OCI-LY7 (cell line): ENCODE measurements around the gene ZNF549. TPM values are rescaled to one million over a fixed set of nuclear protein-coding genes. Genes with fewer than 3 reads are reported as not detected.

Experiments
- BruUV-seq: library from RNA; stranded (reverse); fragments of 400-500 nt; replicated peaks from 2 replicates; lab custom pipeline; 2021; lab: Mats Ljungman, UMichigan
- CTCF ChIA-PET: fragments of 300-600 bp; sonication (Branson Sonifier 250); formaldehyde crosslinking; loops from one replicate; lab custom pipeline; 2022; ENCODE audit warnings: antibody characterized with exemption; ENCODE audit not compliant: unreplicated experiment; lab: Charles Lee
- POLR2A ChIA-PET: fragments of 300-600 bp; sonication (Branson Sonifier 250); formaldehyde crosslinking; loops from one replicate; lab custom pipeline; 2022; ENCODE audit warnings: antibody characterized with exemption; lab: Charles Lee
- DNase-seq: peaks from one replicate; pipeline ENCODE4 v3.0.0-alpha.2; 2015; ENCODE audit warnings: low spot score
- H2AFZ ChIP-seq: fragments of 200-600 bp; sonication (generic), shearing (Covaris generic); 2 replicates; pipeline ENCODE4 v1.6.1; 2014; ENCODE audit warnings: mild to moderate bottlenecking, antibody characterized with exemption, low read length, moderate library complexity
- H3K27ac ChIP-seq: fragments of 200-600 bp; sonication (generic); 2 replicates; pipeline ENCODE4 v1.5.1; 2014; ENCODE audit warnings: mixed run types, low read depth, mild to moderate bottlenecking, moderate library complexity, low read length, inconsistent platforms; ENCODE audit not compliant: poor library complexity, severe bottlenecking
- H3K36me3 ChIP-seq: fragments of 200-600 bp; sonication (generic); 2 replicates; pipeline ENCODE4 v1.6.1; 2014; ENCODE audit warnings: mild to moderate bottlenecking, antibody characterized with exemption, low read length, moderate library complexity, mixed read lengths; ENCODE audit not compliant: insufficient read depth
- H3K4me1 ChIP-seq: fragments of 200-600 bp; sonication (generic); 2 replicates; pipeline ENCODE4 v1.5.1; 2014; ENCODE audit warnings: mild to moderate bottlenecking, low read length; ENCODE audit not compliant: insufficient read depth, poor library complexity, severe bottlenecking
- H3K4me2 ChIP-seq: fragments of 200-600 bp; sonication (generic); 2 replicates; pipeline ENCODE4 v1.6.1; 2014; ENCODE audit warnings: mild to moderate bottlenecking, low read length
- H3K4me3 ChIP-seq: fragments of 200-600 bp; sonication (generic); 2 replicates; pipeline ENCODE4 v1.5.1; 2014; ENCODE audit warnings: mild to moderate bottlenecking, low read depth, low read length; ENCODE audit not compliant: poor library complexity, severe bottlenecking
- H3K79me2 ChIP-seq: fragments of 200-600 bp; sonication (generic); 2 replicates; pipeline ENCODE4 v1.6.1; 2016; ENCODE audit warnings: low read depth, mild to moderate bottlenecking, low read length, moderate library complexity, mixed read lengths; ENCODE audit not compliant: insufficient read depth
- H3K9me2 ChIP-seq: fragments of 200-600 bp; sonication (generic); 2 replicates; pipeline ENCODE4 v1.6.1; 2016; ENCODE audit warnings: mild to moderate bottlenecking, low read length, mixed read lengths; ENCODE audit not compliant: insufficient read depth
- H3K9me3 ChIP-seq: fragments of 200-600 bp; sonication (generic); 2 replicates; pipeline ENCODE4 v1.6.1; 2014; ENCODE audit warnings: mild to moderate bottlenecking, mixed run types, low read length, mixed read lengths
- H4K20me1 ChIP-seq: fragments of 200-600 bp; sonication (generic); 2 replicates; pipeline ENCODE4 v1.6.1; 2014; ENCODE audit warnings: mild to moderate bottlenecking, antibody characterized with exemption, low read length, moderate library complexity, mixed read lengths; ENCODE audit not compliant: insufficient read depth
- EZH2phosphoT487 ChIP-seq: fragments of 200-600 bp; sonication (generic); IDR thresholded peaks from 2 replicates; pipeline ENCODE4 v1.6.1; 2018; ENCODE audit warnings: low read depth, borderline replicate concordance, mild to moderate bottlenecking, mixed run types, antibody characterized with exemption, low read length, moderate library complexity, mixed read lengths
- intact Hi-C: fragments of 100-400 bp; cut with micrococcal nuclease; formaldehyde crosslinking; loops from one replicate; pipeline ENCODE4 v1.10.0; 2022; ENCODE audit not compliant: unreplicated experiment
- total RNA-seq, 2 experiments: library from RNA; depleted of rRNA in 1 of 2; stranded (reverse); fragments of >200 nt in 1 of 2; shearing (Covaris generic) in 1 of 2; gene quantifications; 2 replicates each; pipeline ENCODE4 v1.2.3, GENCODE V29; 2014 to 2022
- TF ChIP-seq, protein P1 (sequence below): fragments of 200-600 bp; sonication (generic); conservative IDR thresholded peaks from 2 replicates; pipeline ENCODE4 v1.5.1; 2014; ENCODE audit warnings: mild to moderate bottlenecking, antibody characterized with exemption, low read length, moderate library complexity, mixed read lengths

Gene ZNF549
- total RNA-seq, 2 experiments from 2014 or later: 6.1 to 6.6 TPM

DNA sequence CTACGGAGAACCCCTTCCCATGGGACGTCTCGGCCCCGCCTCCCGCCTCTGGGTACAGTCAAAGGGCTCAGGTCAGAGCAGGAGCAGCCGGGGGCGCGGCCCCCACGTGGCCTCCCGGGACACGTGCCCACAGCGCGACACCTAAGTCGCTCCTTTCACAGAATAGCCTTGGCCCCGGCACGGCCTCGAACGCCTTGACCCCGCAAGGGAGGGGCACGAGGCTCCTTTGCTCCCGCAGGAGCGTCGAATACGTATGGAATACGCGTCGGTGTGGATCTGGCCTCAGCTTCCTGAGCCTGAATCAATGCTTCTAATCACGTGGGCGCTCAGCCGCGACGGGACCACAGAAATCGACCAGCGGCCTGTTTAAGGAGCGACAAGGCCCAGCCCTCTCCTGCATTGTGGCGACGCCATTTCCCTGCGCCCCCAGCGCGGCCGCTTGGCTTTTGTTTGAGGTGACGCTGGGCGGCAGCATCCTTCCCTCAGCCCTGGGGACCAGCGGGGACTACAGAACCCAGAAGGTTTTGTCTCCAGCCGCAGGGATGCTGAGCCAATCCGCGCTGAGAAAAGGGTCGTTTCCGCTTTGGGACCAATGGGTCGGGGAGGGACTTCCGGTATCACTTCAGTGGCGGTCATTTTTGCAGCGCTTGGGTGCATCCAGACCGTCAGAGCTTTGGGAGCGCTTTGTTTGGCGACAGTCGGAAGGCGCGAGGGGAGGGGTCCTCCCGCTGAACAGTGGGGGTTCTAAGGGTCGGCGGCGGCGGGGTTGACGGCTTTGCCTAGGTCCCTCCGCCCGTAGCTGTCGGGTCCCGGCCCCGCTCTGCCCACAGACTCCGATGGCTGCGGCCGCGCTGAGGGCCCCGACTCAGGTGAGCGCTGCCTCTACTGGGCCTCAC is 56.6 kb downstream of the ZNF549 start, which contains the start of gene ZIK1:
ZIK1 (plus strand) TSS at position 625 of the 896 bp plus-strand sequence; CDS start at position 837, 212 bp downstream.
- H3K27ac ChIP-seq: no peak within 1 kb of the TSS
- H3K79me2 ChIP-seq: no peaks in the 10 kb centered on the region
- no peak within 1 kb of the TSS for H2AFZ ChIP-seq
- H3K4me1 ChIP-seq: no peaks in the 10 kb centered on the region
- no peaks in the 10 kb centered on the region for H3K9me2 ChIP-seq
- no peak within 1 kb of the TSS for H3K4me2 ChIP-seq
- H3K9me3 ChIP-seq: peaks cover 15% of the 10 kb centered on the region
- intact Hi-C loops: no loop called here
- TF ChIP-seq EZH2phosphoT487: no peak
- H3K4me3 ChIP-seq: no peak within 1 kb of the TSS
- CTCF ChIA-PET: no interaction called here
- no TSS peak for BruUV-seq
- no peaks in the 10 kb centered on the region for H4K20me1 ChIP-seq
- no peak for DNase-seq
- POLR2A ChIA-PET: no interaction called here
- H3K36me3 ChIP-seq: no peaks in the 10 kb centered on the region

GRCh38 chr19:57587529-57587928 is 60.4 kb downstream of the ZNF549 start:
- H3K4me1 ChIP-seq: no peaks in the 10 kb centered on the region
- H2AFZ ChIP-seq: no peak overlapping the region
- ChIA-PET POLR2A (no interaction called here), CTCF (no interaction called here)
- H3K27ac ChIP-seq: no peak overlapping the region
- H3K9me3 ChIP-seq: no peaks in the 10 kb centered on the region
- H3K79me2 ChIP-seq: no peaks in the 10 kb centered on the region
- TF ChIP-seq, protein P1, sequence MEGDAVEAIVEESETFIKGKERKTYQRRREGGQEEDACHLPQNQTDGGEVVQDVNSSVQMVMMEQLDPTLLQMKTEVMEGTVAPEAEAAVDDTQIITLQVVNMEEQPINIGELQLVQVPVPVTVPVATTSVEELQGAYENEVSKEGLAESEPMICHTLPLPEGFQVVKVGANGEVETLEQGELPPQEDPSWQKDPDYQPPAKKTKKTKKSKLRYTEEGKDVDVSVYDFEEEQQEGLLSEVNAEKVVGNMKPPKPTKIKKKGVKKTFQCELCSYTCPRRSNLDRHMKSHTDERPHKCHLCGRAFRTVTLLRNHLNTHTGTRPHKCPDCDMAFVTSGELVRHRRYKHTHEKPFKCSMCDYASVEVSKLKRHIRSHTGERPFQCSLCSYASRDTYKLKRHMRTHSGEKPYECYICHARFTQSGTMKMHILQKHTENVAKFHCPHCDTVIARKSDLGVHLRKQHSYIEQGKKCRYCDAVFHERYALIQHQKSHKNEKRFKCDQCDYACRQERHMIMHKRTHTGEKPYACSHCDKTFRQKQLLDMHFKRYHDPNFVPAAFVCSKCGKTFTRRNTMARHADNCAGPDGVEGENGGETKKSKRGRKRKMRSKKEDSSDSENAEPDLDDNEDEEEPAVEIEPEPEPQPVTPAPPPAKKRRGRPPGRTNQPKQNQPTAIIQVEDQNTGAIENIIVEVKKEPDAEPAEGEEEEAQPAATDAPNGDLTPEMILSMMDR: no peak
- no peak for TF ChIP-seq EZH2phosphoT487
- no peak for DNase-seq
- no peaks in the 10 kb centered on the region for H3K9me2 ChIP-seq
- no peaks in the 10 kb centered on the region for H3K36me3 ChIP-seq
- BruUV-seq: no TSS peak
- H3K4me3 ChIP-seq: no peak overlapping the region
- intact Hi-C loops: no loop called here
- no peak overlapping the region for H3K4me2 ChIP-seq
- H4K20me1 ChIP-seq: no peaks in the 10 kb centered on the region

DNA sequence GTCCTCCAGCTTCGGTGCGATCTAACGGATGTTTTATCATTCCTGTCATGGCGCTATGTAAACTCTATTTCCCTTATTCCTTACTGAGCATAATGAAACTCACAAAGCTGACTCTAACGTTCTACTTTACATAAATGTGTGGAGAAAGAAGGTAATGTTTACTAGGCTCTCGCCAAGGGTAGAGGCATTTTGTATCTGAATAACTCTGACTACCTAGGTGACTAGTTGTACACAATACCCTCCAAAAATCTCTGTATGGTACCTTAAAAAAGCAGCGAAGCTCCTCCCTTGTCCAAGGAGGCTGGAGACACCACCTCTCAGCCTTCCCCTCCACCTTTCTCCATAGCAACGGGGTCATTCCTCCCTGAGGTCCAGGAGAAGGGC is 72.2 kb downstream of the ZNF549 start:
- POLR2A ChIA-PET: interaction anchor here (0.8 kb wide), 1 partner anchor 11 kb away, joined by 3 read pairs; no protein-coding TSS in a partner anchor
- Histone ChIP-seq H3K79me2 (no peaks in the 10 kb centered on the region), H4K20me1 (no peaks in the 10 kb centered on the region), H3K9me2 (no peaks in the 10 kb centered on the region), H3K36me3 (peaks cover 29% of the 10 kb centered on the region), H3K4me1 (peaks cover 15% of the 10 kb centered on the region), H3K4me3 (peak overlapping the region; percentile 81), H3K27ac (no peak overlapping the region), H3K4me2 (peak overlapping the region; percentile 73), H3K9me3 (peaks cover 10% of the 10 kb centered on the region; the same call in 1 of the 2 replicates), H2AFZ (peak overlapping the region; percentile 95)
- no TSS peak for BruUV-seq
- DNase-seq: no peak
- TF ChIP-seq EZH2phosphoT487: no peak
- TF ChIP-seq, protein P1: no peak
- CTCF ChIA-PET: no interaction called here
- intact Hi-C loops: no loop called here
